SK-N-SH (cell line): ENCODE measurements around the gene CCDC14.

Source experiments
- CHD2 ChIP-seq: fragments of 150-350 bp; IDR thresholded peaks from 2 replicates; pipeline ENCODE4 v1.6.1; 2018; ENCODE audit warnings: low read length; ENCODE audit not compliant: partially characterized antibody
- ELF1 ChIP-seq: IDR thresholded peaks from 2 replicates; pipeline ENCODE4 v1.4.0; 2012
- EP300 ChIP-seq, 2 experiments: IDR thresholded peaks; 2 replicates each; pipeline versions ENCODE4 v1.4.0 to v1.6.1; 2012; ENCODE audit warnings: borderline replicate concordance in 1 of 2, low read depth in 1 of 2, low read length in 1 of 2
- EZH2phosphoT487 ChIP-seq: fragments of 200-600 bp; sonication (generic); IDR thresholded peaks from 2 replicates; pipeline ENCODE4 v1.6.1; 2017; ENCODE audit warnings: low read depth, mixed run types, mild to moderate bottlenecking, antibody characterized with exemption, moderate library complexity, borderline replicate concordance
- GABPA ChIP-seq: IDR thresholded peaks from 2 replicates; pipeline ENCODE4 v1.4.0; 2012; ENCODE audit warnings: low read depth, mild to moderate bottlenecking
- POLR2AphosphoS5 ChIP-seq: IDR thresholded peaks from 2 replicates; pipeline ENCODE4 v1.6.1; 2012; ENCODE audit warnings: low read depth, low read length
- RAD21 ChIP-seq: IDR thresholded peaks from 2 replicates; pipeline ENCODE4 v1.6.1; 2012; ENCODE audit warnings: mild to moderate bottlenecking, low read length
- TCF12 ChIP-seq: IDR thresholded peaks from 2 replicates; pipeline ENCODE4 v1.4.0; 2012
- YY1 ChIP-seq: IDR thresholded peaks from 2 replicates; pipeline ENCODE4 v1.4.0; 2012; ENCODE audit warnings: low read depth, mild to moderate bottlenecking
- TF ChIP-seq, protein P1 (sequence below): IDR thresholded peaks from 2 replicates; pipeline ENCODE4 v1.6.1; 2012; ENCODE audit warnings: mild to moderate bottlenecking, low read depth, low read length, moderate library complexity
- TF ChIP-seq, protein P2 (sequence below): fragments of 200-600 bp; sonication (generic); IDR thresholded peaks from 2 replicates; pipeline ENCODE4 v1.6.1; 2017; ENCODE audit warnings: antibody characterized with exemption, mild to moderate bottlenecking, moderate library complexity
- TF ChIP-seq, protein P3 (sequence below): IDR thresholded peaks from 2 replicates; pipeline ENCODE4 v1.4.0; 2012; ENCODE audit warnings: low read depth, borderline replicate concordance
- TF ChIP-seq, protein P4 (sequence below): IDR thresholded peaks from 2 replicates; pipeline ENCODE4; 2012
- TF ChIP-seq, protein P5 (sequence below): IDR thresholded peaks from 2 replicates; pipeline ENCODE4 v1.4.0; 2012; ENCODE audit warnings: low read depth, borderline replicate concordance

DNA sequence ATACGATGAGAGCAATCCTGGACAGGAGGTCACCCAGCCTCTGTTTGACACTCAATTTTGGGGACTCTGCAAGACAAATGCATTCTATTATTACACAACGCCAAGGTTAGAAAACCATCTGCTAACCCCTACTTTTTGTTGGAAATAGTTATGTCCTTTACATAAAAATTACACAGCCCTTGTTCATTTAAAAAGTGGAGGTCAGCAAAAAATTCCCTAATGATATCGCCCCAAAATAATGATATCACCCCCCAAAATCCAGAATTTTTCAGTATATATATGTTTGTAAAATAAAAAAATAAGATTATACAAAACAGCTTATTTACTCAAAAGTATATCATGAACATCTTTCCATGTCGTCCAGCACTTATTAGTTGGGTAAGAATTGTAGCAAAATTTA is 19.5 kb upstream of the CCDC14 start:
- TF ChIP-seq, protein P1, sequence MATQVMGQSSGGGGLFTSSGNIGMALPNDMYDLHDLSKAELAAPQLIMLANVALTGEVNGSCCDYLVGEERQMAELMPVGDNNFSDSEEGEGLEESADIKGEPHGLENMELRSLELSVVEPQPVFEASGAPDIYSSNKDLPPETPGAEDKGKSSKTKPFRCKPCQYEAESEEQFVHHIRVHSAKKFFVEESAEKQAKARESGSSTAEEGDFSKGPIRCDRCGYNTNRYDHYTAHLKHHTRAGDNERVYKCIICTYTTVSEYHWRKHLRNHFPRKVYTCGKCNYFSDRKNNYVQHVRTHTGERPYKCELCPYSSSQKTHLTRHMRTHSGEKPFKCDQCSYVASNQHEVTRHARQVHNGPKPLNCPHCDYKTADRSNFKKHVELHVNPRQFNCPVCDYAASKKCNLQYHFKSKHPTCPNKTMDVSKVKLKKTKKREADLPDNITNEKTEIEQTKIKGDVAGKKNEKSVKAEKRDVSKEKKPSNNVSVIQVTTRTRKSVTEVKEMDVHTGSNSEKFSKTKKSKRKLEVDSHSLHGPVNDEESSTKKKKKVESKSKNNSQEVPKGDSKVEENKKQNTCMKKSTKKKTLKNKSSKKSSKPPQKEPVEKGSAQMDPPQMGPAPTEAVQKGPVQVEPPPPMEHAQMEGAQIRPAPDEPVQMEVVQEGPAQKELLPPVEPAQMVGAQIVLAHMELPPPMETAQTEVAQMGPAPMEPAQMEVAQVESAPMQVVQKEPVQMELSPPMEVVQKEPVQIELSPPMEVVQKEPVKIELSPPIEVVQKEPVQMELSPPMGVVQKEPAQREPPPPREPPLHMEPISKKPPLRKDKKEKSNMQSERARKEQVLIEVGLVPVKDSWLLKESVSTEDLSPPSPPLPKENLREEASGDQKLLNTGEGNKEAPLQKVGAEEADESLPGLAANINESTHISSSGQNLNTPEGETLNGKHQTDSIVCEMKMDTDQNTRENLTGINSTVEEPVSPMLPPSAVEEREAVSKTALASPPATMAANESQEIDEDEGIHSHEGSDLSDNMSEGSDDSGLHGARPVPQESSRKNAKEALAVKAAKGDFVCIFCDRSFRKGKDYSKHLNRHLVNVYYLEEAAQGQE: no peak
- TF ChIP-seq, protein P2, sequence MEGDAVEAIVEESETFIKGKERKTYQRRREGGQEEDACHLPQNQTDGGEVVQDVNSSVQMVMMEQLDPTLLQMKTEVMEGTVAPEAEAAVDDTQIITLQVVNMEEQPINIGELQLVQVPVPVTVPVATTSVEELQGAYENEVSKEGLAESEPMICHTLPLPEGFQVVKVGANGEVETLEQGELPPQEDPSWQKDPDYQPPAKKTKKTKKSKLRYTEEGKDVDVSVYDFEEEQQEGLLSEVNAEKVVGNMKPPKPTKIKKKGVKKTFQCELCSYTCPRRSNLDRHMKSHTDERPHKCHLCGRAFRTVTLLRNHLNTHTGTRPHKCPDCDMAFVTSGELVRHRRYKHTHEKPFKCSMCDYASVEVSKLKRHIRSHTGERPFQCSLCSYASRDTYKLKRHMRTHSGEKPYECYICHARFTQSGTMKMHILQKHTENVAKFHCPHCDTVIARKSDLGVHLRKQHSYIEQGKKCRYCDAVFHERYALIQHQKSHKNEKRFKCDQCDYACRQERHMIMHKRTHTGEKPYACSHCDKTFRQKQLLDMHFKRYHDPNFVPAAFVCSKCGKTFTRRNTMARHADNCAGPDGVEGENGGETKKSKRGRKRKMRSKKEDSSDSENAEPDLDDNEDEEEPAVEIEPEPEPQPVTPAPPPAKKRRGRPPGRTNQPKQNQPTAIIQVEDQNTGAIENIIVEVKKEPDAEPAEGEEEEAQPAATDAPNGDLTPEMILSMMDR: no peak
- no peak for TF ChIP-seq ELF1
- TF ChIP-seq CHD2: no peak
- TF ChIP-seq, protein P3, sequence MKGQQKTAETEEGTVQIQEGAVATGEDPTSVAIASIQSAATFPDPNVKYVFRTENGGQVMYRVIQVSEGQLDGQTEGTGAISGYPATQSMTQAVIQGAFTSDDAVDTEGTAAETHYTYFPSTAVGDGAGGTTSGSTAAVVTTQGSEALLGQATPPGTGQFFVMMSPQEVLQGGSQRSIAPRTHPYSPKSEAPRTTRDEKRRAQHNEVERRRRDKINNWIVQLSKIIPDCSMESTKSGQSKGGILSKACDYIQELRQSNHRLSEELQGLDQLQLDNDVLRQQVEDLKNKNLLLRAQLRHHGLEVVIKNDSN: no peak
- no peak for TF ChIP-seq EP300 (IDR thresholded peaks at IDR 0.05; ENCODE audit: borderline replicate concordance in 1 of 2, low read depth in 1 of 2, low read length in 1 of 2)
- TF ChIP-seq POLR2AphosphoS5: no peak
- TF ChIP-seq GABPA: no peak
- TF ChIP-seq, protein P4, sequence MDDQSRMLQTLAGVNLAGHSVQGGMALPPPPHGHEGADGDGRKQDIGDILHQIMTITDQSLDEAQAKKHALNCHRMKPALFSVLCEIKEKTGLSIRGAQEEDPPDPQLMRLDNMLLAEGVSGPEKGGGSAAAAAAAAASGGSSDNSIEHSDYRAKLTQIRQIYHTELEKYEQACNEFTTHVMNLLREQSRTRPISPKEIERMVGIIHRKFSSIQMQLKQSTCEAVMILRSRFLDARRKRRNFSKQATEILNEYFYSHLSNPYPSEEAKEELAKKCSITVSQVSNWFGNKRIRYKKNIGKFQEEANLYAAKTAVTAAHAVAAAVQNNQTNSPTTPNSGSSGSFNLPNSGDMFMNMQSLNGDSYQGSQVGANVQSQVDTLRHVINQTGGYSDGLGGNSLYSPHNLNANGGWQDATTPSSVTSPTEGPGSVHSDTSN: no peak
- TF ChIP-seq RAD21: no peak
- TF ChIP-seq YY1: no peak
- TF ChIP-seq EZH2phosphoT487: no peak
- TF ChIP-seq TCF12: no peak
- TF ChIP-seq, protein P5, sequence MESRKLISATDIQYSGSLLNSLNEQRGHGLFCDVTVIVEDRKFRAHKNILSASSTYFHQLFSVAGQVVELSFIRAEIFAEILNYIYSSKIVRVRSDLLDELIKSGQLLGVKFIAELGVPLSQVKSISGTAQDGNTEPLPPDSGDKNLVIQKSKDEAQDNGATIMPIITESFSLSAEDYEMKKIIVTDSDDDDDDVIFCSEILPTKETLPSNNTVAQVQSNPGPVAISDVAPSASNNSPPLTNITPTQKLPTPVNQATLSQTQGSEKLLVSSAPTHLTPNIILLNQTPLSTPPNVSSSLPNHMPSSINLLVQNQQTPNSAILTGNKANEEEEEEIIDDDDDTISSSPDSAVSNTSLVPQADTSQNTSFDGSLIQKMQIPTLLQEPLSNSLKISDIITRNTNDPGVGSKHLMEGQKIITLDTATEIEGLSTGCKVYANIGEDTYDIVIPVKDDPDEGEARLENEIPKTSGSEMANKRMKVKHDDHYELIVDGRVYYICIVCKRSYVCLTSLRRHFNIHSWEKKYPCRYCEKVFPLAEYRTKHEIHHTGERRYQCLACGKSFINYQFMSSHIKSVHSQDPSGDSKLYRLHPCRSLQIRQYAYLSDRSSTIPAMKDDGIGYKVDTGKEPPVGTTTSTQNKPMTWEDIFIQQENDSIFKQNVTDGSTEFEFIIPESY: no peak
